NOMO-1 treated with dmso at 0.1 percent for 144 hours (cell line): Measurements from ENCODE around the gene SNN.
A peak's percentile ranks its signal among the peaks of the same experiment; 100 is the strongest.

Source experiments
- DNase-seq: peaks from one replicate; lab custom pipeline; 2025; ENCODE audit not compliant: unreplicated experiment; lab: John Stamatoyannopoulos, UW

The SNN gene

DNA sequence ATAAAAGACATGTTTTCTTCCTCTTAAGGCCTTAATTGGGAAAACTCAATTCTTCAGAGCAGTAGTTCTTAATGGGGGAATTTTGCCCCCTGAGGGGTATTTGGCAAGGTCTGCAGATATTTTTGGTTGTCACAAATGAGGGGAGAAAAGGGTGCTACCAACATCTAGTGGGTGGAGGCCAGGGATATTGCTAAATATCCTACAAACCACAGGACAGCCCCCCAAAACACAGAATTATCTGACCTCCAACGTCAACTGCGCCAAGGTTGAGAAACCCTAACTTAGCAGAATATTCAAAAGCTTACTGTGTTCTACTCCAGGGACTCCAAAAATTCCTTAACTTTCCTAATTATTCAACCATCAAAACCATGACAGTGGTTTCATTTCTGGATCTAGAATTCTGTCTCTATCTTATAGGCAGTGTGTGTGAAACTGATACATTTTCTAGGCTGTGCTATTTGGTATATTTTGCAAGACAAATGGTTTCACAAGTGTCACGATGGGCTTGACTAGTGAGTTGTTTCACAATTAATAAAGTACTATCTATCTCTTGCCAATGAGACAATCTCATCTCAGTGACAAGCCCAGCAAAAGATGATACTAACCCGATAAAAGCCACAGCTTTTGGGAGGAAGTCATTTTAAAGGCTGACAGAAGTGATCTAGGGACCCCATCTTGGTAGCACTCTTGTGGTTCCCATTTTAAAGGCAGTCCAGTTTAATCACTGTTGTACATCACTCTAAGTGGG, 59.7 kb downstream of the SNN start:
- peak; percentile 51 for DNase-seq
